ENCODE results near the gene C19orf12.

The C19orf12 gene

GRCh38 chr19:29694669-29695627, 20.1 kb downstream of the C19orf12 start:
- DNase-seq (ENCODE audit: extremely low read depth, low read depth), result peak; percentile 50
- TF ChIP-seq, protein P1, sequence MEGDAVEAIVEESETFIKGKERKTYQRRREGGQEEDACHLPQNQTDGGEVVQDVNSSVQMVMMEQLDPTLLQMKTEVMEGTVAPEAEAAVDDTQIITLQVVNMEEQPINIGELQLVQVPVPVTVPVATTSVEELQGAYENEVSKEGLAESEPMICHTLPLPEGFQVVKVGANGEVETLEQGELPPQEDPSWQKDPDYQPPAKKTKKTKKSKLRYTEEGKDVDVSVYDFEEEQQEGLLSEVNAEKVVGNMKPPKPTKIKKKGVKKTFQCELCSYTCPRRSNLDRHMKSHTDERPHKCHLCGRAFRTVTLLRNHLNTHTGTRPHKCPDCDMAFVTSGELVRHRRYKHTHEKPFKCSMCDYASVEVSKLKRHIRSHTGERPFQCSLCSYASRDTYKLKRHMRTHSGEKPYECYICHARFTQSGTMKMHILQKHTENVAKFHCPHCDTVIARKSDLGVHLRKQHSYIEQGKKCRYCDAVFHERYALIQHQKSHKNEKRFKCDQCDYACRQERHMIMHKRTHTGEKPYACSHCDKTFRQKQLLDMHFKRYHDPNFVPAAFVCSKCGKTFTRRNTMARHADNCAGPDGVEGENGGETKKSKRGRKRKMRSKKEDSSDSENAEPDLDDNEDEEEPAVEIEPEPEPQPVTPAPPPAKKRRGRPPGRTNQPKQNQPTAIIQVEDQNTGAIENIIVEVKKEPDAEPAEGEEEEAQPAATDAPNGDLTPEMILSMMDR (IDR thresholded peaks at IDR 0.05; ENCODE audit: low read depth, low read length), result peak; percentile 94

- TF ChIP-seq, protein P1 (IDR thresholded peaks at IDR 0.05; ENCODE audit: low read depth, low read length), result no peak
- DNase-seq (ENCODE audit: extremely low read depth, low read depth), result no peak
These were observed 20.9 kb downstream of the C19orf12 start for GRCh38 chr19:29694161-29694560.

DNA sequence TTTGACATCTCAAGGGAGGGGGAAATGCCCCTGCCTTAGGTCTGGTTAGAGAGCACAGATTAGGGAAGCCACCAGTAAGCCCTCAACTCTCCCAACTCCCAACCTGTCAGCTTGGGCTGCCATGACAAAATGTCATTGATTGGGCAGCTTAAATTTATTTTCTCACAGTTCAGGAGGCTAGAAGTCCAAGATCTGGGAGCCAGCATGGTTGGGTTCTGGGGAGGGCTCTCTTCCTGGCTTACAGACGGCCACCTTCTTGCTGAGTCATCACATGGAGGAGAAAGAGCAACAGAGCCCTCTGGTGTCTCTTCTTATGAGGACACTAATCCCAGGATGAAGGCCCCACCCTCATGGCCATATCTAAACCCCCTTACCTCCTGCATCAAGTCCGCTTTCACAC, 24.2 kb downstream of the C19orf12 start:
- TF ChIP-seq, protein P1 (IDR thresholded peaks at IDR 0.05; ENCODE audit: low read depth, low read length), result peak; percentile 6
- DNase-seq (ENCODE audit: extremely low read depth, low read depth), result no peak

DNA sequence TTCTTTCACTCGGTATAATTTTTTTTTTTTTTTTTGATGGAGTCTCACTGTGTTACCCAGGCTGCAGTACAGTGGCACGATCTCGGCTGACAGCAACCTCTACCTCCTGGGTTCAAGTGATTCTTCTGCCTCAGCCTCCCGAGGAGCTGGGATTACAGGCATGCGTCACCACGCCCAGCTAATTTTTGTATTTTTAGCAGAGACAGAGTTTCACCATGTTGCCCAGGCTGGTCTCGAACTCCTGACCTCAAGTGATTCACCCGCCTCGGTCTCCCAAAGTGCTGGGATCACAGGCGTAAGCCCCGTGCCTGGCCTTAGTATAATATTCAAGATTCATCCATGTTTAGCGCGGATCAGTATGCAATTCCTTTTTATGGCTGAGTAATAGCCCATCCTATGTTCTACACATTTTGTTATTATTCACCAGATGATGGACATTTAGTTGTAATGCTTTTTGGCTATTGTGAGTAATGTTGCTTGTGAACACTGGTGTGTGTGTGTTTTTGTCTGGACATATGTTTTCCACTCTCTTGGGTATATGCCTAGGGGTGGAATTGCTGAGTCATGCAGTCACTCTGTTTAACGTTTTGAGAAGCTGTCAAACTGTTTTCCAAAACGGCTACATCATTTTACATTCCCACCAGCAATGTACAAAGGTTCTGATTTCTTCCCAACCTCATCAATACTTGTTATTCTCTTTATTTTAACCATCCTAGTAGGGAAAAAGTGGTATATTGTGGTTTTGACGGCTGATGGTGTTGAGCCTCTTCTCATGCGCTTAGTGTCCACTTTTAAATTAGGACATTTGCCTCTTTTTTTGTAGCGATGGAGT, 26.9 kb downstream of the C19orf12 start:
- no peak for DNase-seq (ENCODE audit: extremely low read depth, low read depth)
- TF ChIP-seq, protein P1 (IDR thresholded peaks at IDR 0.05; ENCODE audit: low read depth, low read length), result no peak

- DNase-seq (ENCODE audit: extremely low read depth, low read depth), result peak; percentile 95
- TF ChIP-seq, protein P1 (IDR thresholded peaks at IDR 0.05; ENCODE audit: low read depth, low read length), result no peak
These were observed 27.7 kb downstream of the C19orf12 start for GRCh38 chr19:29687244-29687896.

DNA sequence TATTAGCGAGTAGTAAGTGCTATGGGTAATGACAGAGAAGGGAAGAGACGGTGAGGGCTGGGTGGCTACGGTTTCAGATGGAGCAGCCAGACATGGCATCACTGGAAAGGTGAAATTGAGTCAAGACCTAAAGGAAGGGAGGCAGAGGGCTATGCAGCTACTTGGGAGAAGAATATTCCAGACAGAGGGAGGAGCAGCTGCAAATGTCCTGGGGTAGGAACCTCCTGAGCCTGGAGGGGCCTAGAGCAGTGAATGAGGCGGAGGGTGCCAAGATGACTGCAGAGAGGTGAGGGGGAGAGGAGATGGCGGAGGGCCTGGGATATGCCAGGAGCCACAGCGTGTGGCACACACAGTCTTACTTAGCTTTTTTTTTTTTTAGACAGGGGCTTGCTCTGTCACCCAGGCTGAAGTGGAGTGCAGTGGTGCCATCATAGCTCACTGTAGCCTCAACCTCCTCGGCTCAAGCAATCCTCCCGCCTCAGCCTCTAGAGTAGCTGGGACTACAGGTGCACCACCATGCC, 28.7 kb downstream of the C19orf12 start:
- TF ChIP-seq, protein P1 (IDR thresholded peaks at IDR 0.05; ENCODE audit: low read depth, low read length), result no peak
- DNase-seq (ENCODE audit: extremely low read depth, low read depth), result no peak
